SU-DHL-6 (cell line): ENCODE results near the gene TIMM44.

Experiments
- H2AFZ ChIP-seq: fragments of 200-600 bp; sonication (generic); 2 replicates; pipeline ENCODE4 v1.6.1; 2014; ENCODE audit warnings: low read depth, mild to moderate bottlenecking, moderate library complexity, mixed read lengths, antibody characterized with exemption, low read length; ENCODE audit not compliant: severe bottlenecking
- H3F3A ChIP-seq: fragments of 200-600 bp; shearing (Covaris generic); 2 replicates; pipeline ENCODE4 v1.6.0; 2016; ENCODE audit warnings: antibody characterized with exemption, mild to moderate bottlenecking; ENCODE audit not compliant: insufficient read depth
- H3K27ac ChIP-seq: fragments of 200-600 bp; sonication (generic); 2 replicates; pipeline ENCODE4 v1.5.1; 2016; ENCODE audit warnings: low read depth, mild to moderate bottlenecking, low read length, moderate library complexity, mixed read lengths
- H3K27me3 ChIP-seq: fragments of 200-600 bp; sonication (generic), shearing (Covaris generic); 2 replicates; pipeline ENCODE4 v1.6.0; 2014; ENCODE audit warnings: mild to moderate bottlenecking, low read length
- H3K36me3 ChIP-seq: fragments of 200-600 bp; sonication (generic); 2 replicates; pipeline ENCODE4 v1.6.1; 2014; ENCODE audit warnings: mild to moderate bottlenecking, low read length, mixed read lengths
- H3K4me2 ChIP-seq: fragments of 300-600, 200-600 bp; shearing (Covaris generic), sonication (generic); 2 replicates; pipeline ENCODE4 v1.6.0; 2014; ENCODE audit warnings: low read length, low read depth, mild to moderate bottlenecking; ENCODE audit not compliant: poor library complexity, severe bottlenecking
- H3K4me3 ChIP-seq: fragments of 200-600 bp; sonication (generic); 2 replicates; pipeline ENCODE4 v1.5.1; 2014; ENCODE audit warnings: antibody characterized with exemption, low read length, mild to moderate bottlenecking, mixed read lengths; ENCODE audit not compliant: insufficient read depth, poor library complexity, severe bottlenecking
- H3K79me2 ChIP-seq: fragments of 200-600 bp; sonication (generic); 2 replicates; pipeline ENCODE4 v1.6.1; 2014; ENCODE audit warnings: mild to moderate bottlenecking, low read length, moderate library complexity; ENCODE audit not compliant: insufficient read depth
- H3K9ac ChIP-seq: fragments of 200-600 bp; sonication (generic); 2 replicates; pipeline ENCODE4 v1.7.0; 2014; ENCODE audit warnings: mild to moderate bottlenecking, low read length
- H3K9me2 ChIP-seq: fragments of 200-600 bp; sonication (generic); replicated peaks from 2 replicates; pipeline ENCODE4 v1.6.1; 2014; ENCODE audit warnings: low read length; ENCODE audit not compliant: insufficient read depth
- H3K9me3 ChIP-seq: fragments of 200-600 bp; sonication (generic); 2 replicates; pipeline ENCODE4 v1.6.1; 2014; ENCODE audit warnings: low read length, mixed read lengths; ENCODE audit not compliant: insufficient read depth
- H4K20me1 ChIP-seq: fragments of 200-600 bp; sonication (generic); 2 replicates; pipeline ENCODE4 v1.6.1; 2014; ENCODE audit warnings: low read depth, mild to moderate bottlenecking, antibody characterized with exemption, low read length, moderate library complexity, mixed read lengths
- EZH2phosphoT487 ChIP-seq: fragments of 200-600 bp; sonication (generic), shearing (Covaris generic); conservative IDR thresholded peaks from 2 replicates; pipeline ENCODE4 v1.6.1; 2018; ENCODE audit warnings: mild to moderate bottlenecking, antibody characterized with exemption, low read length, moderate library complexity, mixed read lengths
- TF ChIP-seq, protein P1 (sequence below): fragments of 200-600 bp; sonication (generic); IDR thresholded peaks from one replicate; pipeline ENCODE4 v1.5.1; 2017; ENCODE audit warnings: antibody characterized with exemption, mild to moderate bottlenecking, low read length, moderate library complexity; ENCODE audit not compliant: insufficient read depth, poor library complexity, severe bottlenecking

TIMM44 gene, protein sequence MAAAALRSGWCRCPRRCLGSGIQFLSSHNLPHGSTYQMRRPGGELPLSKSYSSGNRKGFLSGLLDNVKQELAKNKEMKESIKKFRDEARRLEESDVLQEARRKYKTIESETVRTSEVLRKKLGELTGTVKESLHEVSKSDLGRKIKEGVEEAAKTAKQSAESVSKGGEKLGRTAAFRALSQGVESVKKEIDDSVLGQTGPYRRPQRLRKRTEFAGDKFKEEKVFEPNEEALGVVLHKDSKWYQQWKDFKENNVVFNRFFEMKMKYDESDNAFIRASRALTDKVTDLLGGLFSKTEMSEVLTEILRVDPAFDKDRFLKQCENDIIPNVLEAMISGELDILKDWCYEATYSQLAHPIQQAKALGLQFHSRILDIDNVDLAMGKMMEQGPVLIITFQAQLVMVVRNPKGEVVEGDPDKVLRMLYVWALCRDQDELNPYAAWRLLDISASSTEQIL

DNA sequence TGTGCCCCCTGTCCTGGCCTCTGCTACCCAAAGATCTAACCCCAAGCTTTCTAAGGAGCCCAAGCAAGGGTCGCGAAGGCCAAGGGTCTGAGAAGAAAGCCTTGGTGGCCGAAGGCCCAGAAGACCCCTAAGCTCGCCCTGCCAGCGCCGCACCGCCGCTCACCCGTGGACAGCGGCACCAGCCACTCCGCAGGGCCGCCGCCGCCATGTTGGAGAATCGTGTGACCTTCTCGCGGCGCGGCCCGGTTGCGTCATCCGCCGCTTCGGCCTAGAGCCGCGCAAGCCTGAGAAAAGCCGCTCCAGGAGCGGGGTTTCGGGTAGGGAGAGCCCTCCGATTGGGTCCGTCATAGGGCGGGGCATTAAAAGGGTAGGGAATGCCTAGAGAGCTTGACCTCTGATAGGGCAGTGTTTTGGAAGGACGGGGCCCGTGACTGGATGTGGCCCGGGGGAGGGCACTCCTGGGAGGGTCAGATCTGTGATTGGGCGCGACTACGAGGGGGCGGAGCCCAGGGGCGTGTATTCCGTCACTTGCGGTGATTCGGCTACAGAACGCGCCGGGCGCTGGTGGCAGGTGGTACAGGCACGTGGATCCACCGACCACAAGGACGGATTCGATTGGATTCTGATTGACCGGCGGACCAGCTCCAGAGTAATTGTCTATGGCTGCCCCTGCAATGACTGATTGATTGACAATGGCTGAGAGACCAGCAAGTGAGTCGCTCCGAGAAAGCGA, at the start of gene TIMM44:
TSS of gene TIMM44 (minus strand) at position 223 of the 733 bp plus-strand sequence. CDS start at position 208, 15 bp downstream.
- TF ChIP-seq, protein P1, sequence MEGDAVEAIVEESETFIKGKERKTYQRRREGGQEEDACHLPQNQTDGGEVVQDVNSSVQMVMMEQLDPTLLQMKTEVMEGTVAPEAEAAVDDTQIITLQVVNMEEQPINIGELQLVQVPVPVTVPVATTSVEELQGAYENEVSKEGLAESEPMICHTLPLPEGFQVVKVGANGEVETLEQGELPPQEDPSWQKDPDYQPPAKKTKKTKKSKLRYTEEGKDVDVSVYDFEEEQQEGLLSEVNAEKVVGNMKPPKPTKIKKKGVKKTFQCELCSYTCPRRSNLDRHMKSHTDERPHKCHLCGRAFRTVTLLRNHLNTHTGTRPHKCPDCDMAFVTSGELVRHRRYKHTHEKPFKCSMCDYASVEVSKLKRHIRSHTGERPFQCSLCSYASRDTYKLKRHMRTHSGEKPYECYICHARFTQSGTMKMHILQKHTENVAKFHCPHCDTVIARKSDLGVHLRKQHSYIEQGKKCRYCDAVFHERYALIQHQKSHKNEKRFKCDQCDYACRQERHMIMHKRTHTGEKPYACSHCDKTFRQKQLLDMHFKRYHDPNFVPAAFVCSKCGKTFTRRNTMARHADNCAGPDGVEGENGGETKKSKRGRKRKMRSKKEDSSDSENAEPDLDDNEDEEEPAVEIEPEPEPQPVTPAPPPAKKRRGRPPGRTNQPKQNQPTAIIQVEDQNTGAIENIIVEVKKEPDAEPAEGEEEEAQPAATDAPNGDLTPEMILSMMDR = no peak
- no peak for TF ChIP-seq EZH2phosphoT487
- Histone ChIP-seq H3K4me2 (peak within 1 kb of the TSS; percentile 77), H2AFZ (peak within 1 kb of the TSS; percentile 71)

DNA sequence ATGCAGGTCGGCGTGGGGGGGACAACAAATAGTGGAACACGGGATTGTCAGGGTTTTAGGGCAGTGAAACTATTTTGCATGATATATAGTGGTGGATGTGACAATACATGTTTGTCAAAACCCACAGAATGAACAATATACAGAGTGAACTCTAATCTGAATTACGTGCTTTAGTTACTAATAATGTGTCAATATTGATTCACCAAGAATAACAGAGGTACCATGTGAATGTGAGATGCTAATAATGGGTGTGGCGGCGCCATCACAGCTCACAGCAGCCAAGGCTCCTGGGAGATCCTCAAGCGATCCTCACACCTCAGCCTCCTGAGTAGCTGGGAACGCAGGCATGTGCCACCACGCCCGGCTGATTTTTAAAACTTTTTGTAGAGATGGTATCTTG, 49.1 kb upstream of the TIMM44 start:
- Histone ChIP-seq H3K36me3 (0 out of 2 replicates have a peak, but pooled peaks cover 3% of the 10 kb centered on the region), H3K9ac (no peak overlapping the region), H3K4me3 (no peak overlapping the region)

More for the DNA sequence above, at the start of gene TIMM44:
- Histone ChIP-seq H3K9me3 (no peaks in the 10 kb centered on the region), H3K36me3 (no peaks in the 10 kb centered on the region), H3K4me3 (peak within 1 kb of the TSS; percentile 92), H4K20me1 (no peaks in the 10 kb centered on the region), H3K27ac (peak within 1 kb of the TSS; percentile 57), H3K9me2 (no peaks in the 10 kb centered on the region), H3F3A (0 out of 2 replicates have a peak, but pooled peaks cover 3% of the 10 kb centered on the region), H3K27me3 (no peaks in the 10 kb centered on the region), H3K9ac (peak within 1 kb of the TSS; percentile 81), H3K79me2 (peaks cover 40% of the 10 kb centered on the region)

DNA sequence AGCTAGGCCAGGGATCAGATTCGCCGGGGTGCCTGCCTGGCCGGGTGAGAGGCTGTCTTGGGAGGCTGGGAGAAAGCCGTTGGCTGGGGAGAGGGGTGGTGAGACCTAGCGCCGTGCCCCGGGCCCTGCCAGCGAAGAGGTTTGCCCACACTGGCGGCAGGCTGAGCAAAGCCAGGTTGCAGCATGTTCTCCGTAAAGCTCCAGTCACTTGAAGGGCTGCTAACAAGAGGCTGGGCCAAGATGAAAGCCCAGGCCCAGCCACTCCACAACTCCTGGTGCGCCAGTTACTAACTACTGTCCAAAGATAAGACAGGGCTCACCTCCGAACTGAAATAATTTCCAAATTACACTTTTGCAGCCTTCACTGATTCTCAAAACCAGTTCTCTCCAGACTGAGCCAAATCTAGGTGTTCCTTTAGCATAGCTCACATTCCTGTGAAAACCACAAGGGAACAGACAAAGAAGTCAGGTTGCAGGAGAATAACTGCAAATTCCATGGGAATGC, 45.7 kb upstream of the TIMM44 start:
- Histone ChIP-seq H3K9me2 (no peaks in the 10 kb centered on the region), H4K20me1 (peaks cover 19% of the 10 kb centered on the region; the same call in 1 of the 2 replicates), H3K36me3 (0 out of 2 replicates have a peak, but pooled peaks cover 3% of the 10 kb centered on the region), H3K79me2 (peaks cover 64% of the 10 kb centered on the region), H3K4me2 (no peak overlapping the region), H3K9ac (no peak overlapping the region), H3K4me3 (no peak overlapping the region), H3K9me3 (no peaks in the 10 kb centered on the region), H3K27me3 (no peaks in the 10 kb centered on the region), H3F3A (no peaks in the 10 kb centered on the region), H2AFZ (no peak overlapping the region), H3K27ac (no peak overlapping the region)
- TF ChIP-seq EZH2phosphoT487 = no peak

More for the DNA sequence above, 49.1 kb upstream of the TIMM44 start:
- Histone ChIP-seq H2AFZ (no peak overlapping the region), H3K27ac (no peak overlapping the region), H3K9me3 (no peaks in the 10 kb centered on the region), H3K9me2 (no peaks in the 10 kb centered on the region), H3K4me2 (no peak overlapping the region), H4K20me1 (peaks cover 36% of the 10 kb centered on the region), H3K79me2 (peaks cover 78% of the 10 kb centered on the region), H3K27me3 (no peaks in the 10 kb centered on the region), H3F3A (no peaks in the 10 kb centered on the region)
- no peak for TF ChIP-seq EZH2phosphoT487
- TF ChIP-seq, protein P1 = no peak
